ENCODE data around the gene RAP1GAP2.

- TF ChIP-seq ZNF639 (tag by site-specific recombination; IDR thresholded peaks at IDR 0.05) (no peak), ZBTB8A (tag by site-specific recombination; IDR thresholded peaks at IDR 0.05) (no peak), CTCF (tag by site-specific recombination; IDR thresholded peaks at IDR 0.05) (no peak), TSHZ1 (tag by site-specific recombination; IDR thresholded peaks at IDR 0.05; ENCODE audit: borderline replicate concordance) (no peak), ZSCAN30 (tag by site-specific recombination; IDR thresholded peaks at IDR 0.05) (no peak), ZBTB21 (tag by site-specific recombination; IDR thresholded peaks at IDR 0.05) (no peak), PATZ1 (tag by site-specific recombination; IDR thresholded peaks at IDR 0.05) (no peak)
Observed at GRCh38 chr17:2955931-2956582, 159.8 kb downstream of the RAP1GAP2 start.
